Measurements from ENCODE around the gene ACACB. TPM values are rescaled to one million over a fixed set of nuclear protein-coding genes. Genes with fewer than 3 reads are reported as not detected.

The ACACB gene
- total and polyA plus RNA-seq, 2 donors (not counting 3 experiments of a cell fraction or from before 2014, with no cell fraction given) = 1.3 to 5.7 TPM

- FAIRE-seq (no peak), DNase-seq (ENCODE audit: low read depth, low spot score) (no peak)
- no peak for TF ChIP-seq JUN (IDR thresholded peaks at IDR 0.05; ENCODE audit: borderline replicate concordance, insufficient read depth, insufficient read length, low read depth)
- no peak for TF ChIP-seq POLR2A (IDR thresholded peaks at IDR 0.05; ENCODE audit: low read depth, low read length)
- no peak for TF ChIP-seq MAX (IDR thresholded peaks at IDR 0.05; ENCODE audit: insufficient read depth, insufficient read length)
- no peaks in the 10 kb centered on the region for H3K9me1 ChIP-seq (replicated peaks; ENCODE audit: control insufficient read depth, extremely low read depth, insufficient read depth, low read length)
- dilution Hi-C loops (cut with MboI; ENCODE audit: extremely low pct_ligation_motif_present, low sequenced_read_pairs) = no loop called here
- no peaks in the 10 kb centered on the region for H3K27me3 ChIP-seq (ENCODE audit: control insufficient read depth in 2 of 2, insufficient read depth in 2 of 2, low read length in 2 of 2)
- no TSS peak for BruUV-seq (replicated peaks)
- H3K4me2 ChIP-seq (ENCODE audit: insufficient read depth, low read length) = no peak overlapping the region
- H3K79me2 ChIP-seq (ENCODE audit: control insufficient read depth, insufficient read depth, low read length) = no peaks in the 10 kb centered on the region
- H4K20me1 ChIP-seq (replicated peaks; ENCODE audit: control insufficient read depth, extremely low read depth, insufficient read depth, low read length) = no peaks in the 10 kb centered on the region
- no peak overlapping the region for H3K4me3 ChIP-seq (replicated peaks in 1 of 3; ENCODE audit: insufficient read depth in 1 of 3, low read depth in 1 of 3, low read length in 3 of 3)
- H3K9me3 ChIP-seq (replicated peaks; ENCODE audit: control insufficient read depth, insufficient read depth, low read length) = no peaks in the 10 kb centered on the region
- no peaks in the 10 kb centered on the region for H3K4me1 ChIP-seq (ENCODE audit: control insufficient read depth, extremely low read depth, insufficient read depth, low read length)
- H3K36me3 ChIP-seq (ENCODE audit: control insufficient read depth in 2 of 2, extremely low read depth in 1 of 2, insufficient read depth in 2 of 2, low read length in 2 of 2) = no peaks in the 10 kb centered on the region
- ChIA-PET POLR2A (no interaction called here), CTCF (no interaction called here)
- no peak overlapping the region for H3K27ac ChIP-seq (ENCODE audit: insufficient read depth, low read depth, low read length)
- intact Hi-C loops (cut with micrococcal nuclease) = no loop called here
- no peak overlapping the region for H3K9ac ChIP-seq (replicated peaks; ENCODE audit: extremely low read depth, insufficient read depth, low read length)
- H2AFZ ChIP-seq (ENCODE audit: low read depth, low read length) = no peak overlapping the region
These were observed 116.3 kb downstream of the ACACB start for GRCh38 chr12:109232731-109233130.

GRCh38 chr12:109234012-109234411 lies 117.6 kb downstream of the ACACB start:
- no peak for TF ChIP-seq POLR2A (IDR thresholded peaks at IDR 0.05; ENCODE audit: low read depth, low read length)
- TF ChIP-seq POLR2AphosphoS5 (IDR thresholded peaks at IDR 0.05; ENCODE audit: insufficient read depth, low read depth, low read length) = no peak
- TF ChIP-seq JUN (IDR thresholded peaks at IDR 0.05; ENCODE audit: borderline replicate concordance, insufficient read depth, insufficient read length, low read depth) = no peak

More at GRCh38 chr12:109234012-109234411, 117.6 kb downstream of the ACACB start:
- no peaks in the 10 kb centered on the region for H3K9me3 ChIP-seq (replicated peaks; ENCODE audit: control insufficient read depth, insufficient read depth, low read length)
- CTCF ChIA-PET = interaction anchor here (0.6 kb wide), 1 partner anchor 117 kb away, joined by 5 read pairs; no protein-coding TSS in a partner anchor
- dilution Hi-C loops (cut with MboI; ENCODE audit: extremely low pct_ligation_motif_present, low sequenced_read_pairs) (no loop called here), intact Hi-C loops (cut with micrococcal nuclease) (no loop called here)
- no TSS peak for BruUV-seq (replicated peaks)
- no peak overlapping the region for H3K4me2 ChIP-seq (ENCODE audit: insufficient read depth, low read length)
- no peaks in the 10 kb centered on the region for H3K79me2 ChIP-seq (ENCODE audit: control insufficient read depth, insufficient read depth, low read length)
- no peaks in the 10 kb centered on the region for H4K20me1 ChIP-seq (replicated peaks; ENCODE audit: control insufficient read depth, extremely low read depth, insufficient read depth, low read length)
- POLR2A ChIA-PET = no interaction called here
- H3K4me3 ChIP-seq (replicated peaks in 1 of 3; ENCODE audit: insufficient read depth in 1 of 3, low read depth in 1 of 3, low read length in 3 of 3) = no peak overlapping the region
- DNase-seq (ENCODE audit: low read depth, low spot score) (no peak), FAIRE-seq (no peak)
- H3K9ac ChIP-seq (replicated peaks; ENCODE audit: extremely low read depth, insufficient read depth, low read length) = no peak overlapping the region
- no peaks in the 10 kb centered on the region for H3K4me1 ChIP-seq (ENCODE audit: control insufficient read depth, extremely low read depth, insufficient read depth, low read length)
- no peaks in the 10 kb centered on the region for H3K36me3 ChIP-seq (ENCODE audit: control insufficient read depth in 2 of 2, extremely low read depth in 1 of 2, insufficient read depth in 2 of 2, low read length in 2 of 2)
- no peak overlapping the region for H3K27ac ChIP-seq (ENCODE audit: insufficient read depth, low read depth, low read length)
- H3K27me3 ChIP-seq (ENCODE audit: control insufficient read depth in 2 of 2, insufficient read depth in 2 of 2, low read length in 2 of 2) = no peaks in the 10 kb centered on the region
- no peak overlapping the region for H2AFZ ChIP-seq (ENCODE audit: low read depth, low read length)
- H3K9me1 ChIP-seq (replicated peaks; ENCODE audit: control insufficient read depth, extremely low read depth, insufficient read depth, low read length) = no peaks in the 10 kb centered on the region

Measured in endothelial cell of umbilical vein (primary cell).